HepG2 (cell line): Measurements from ENCODE around the gene SNUPN. TPM values are rescaled to one million over a fixed set of nuclear protein-coding genes. Genes with fewer than 3 reads are reported as not detected.

Experiments used
- ARHGAP35 ChIP-seq: sonication (generic); formaldehyde crosslinking; IDR thresholded peaks from 2 replicates; pipeline ENCODE4 v1.9.0; 2022; ENCODE audit warnings: mild to moderate bottlenecking, inconsistent platforms, moderate library complexity, missing genetic modification reagents, borderline replicate concordance
- ATF5 ChIP-seq: sonication (generic); formaldehyde crosslinking; IDR thresholded peaks from 2 replicates; pipeline ENCODE4 v1.4.0; 2020; ENCODE audit warnings: mild to moderate bottlenecking, low read depth, missing genetic modification reagents
- DMAP1 ChIP-seq: IDR thresholded peaks from 2 replicates; pipeline ENCODE4 v1.6.1; 2016
- ELF3 ChIP-seq: IDR thresholded peaks from 2 replicates; pipeline ENCODE4 v1.6.1; 2016; ENCODE audit warnings: missing genetic modification reagents, missing compliant biosample characterization
- ELF4 ChIP-seq: sonication (generic); formaldehyde crosslinking; IDR thresholded peaks from 2 replicates; pipeline ENCODE4 v1.5.0; 2020; ENCODE audit warnings: missing genetic modification reagents, mild to moderate bottlenecking, moderate library complexity, borderline replicate concordance
- HES4 ChIP-seq: sonication (generic); formaldehyde crosslinking; IDR thresholded peaks from 2 replicates; pipeline ENCODE4 v1.9.0; 2021; ENCODE audit warnings: mild to moderate bottlenecking, missing genetic modification reagents, borderline replicate concordance
- JDP2 ChIP-seq: sonication (generic); formaldehyde crosslinking; IDR thresholded peaks from 2 replicates; pipeline ENCODE4 v1.8.1; 2022; ENCODE audit warnings: missing genetic modification reagents, borderline replicate concordance
- KAT2B ChIP-seq: fragments of 150-350 bp; IDR thresholded peaks from 2 replicates; pipeline ENCODE4 v1.6.1; 2014; ENCODE audit warnings: low read depth, low read length, borderline replicate concordance
- LCORL ChIP-seq, 2 experiments: fragments of 450-650 bp in 1 of 2; sonication (generic) in 1 of 2; formaldehyde crosslinking in 1 of 2; IDR thresholded peaks; 2 replicates each; pipeline versions ENCODE4 v1.5.0 to v1.6.1; 2017 to 2020; ENCODE audit warnings: antibody characterized with exemption in 1 of 2, missing genetic modification reagents in 1 of 2
- MXI1 ChIP-seq: IDR thresholded peaks from 3 replicates; pipeline ENCODE4 v1.6.1; 2012; ENCODE audit warnings: low read depth, low read length, inconsistent platforms, borderline replicate concordance
- PAF1 ChIP-seq: IDR thresholded peaks from 2 replicates; pipeline ENCODE4 v1.6.1; 2016; ENCODE audit warnings: missing genetic modification reagents, missing compliant biosample characterization
- PBX2 ChIP-seq: IDR thresholded peaks from 2 replicates; pipeline ENCODE4 v1.6.1; 2016; ENCODE audit warnings: control low read depth
- SRY ChIP-seq: sonication (generic); formaldehyde crosslinking; IDR thresholded peaks from 2 replicates; pipeline ENCODE4 v1.8.0; 2022; ENCODE audit warnings: mild to moderate bottlenecking, missing genetic modification reagents
- TFE3 ChIP-seq: IDR thresholded peaks from 2 replicates; pipeline ENCODE4 v1.6.1; 2016
- TMF1 ChIP-seq: sonication (generic); formaldehyde crosslinking; IDR thresholded peaks from 2 replicates; pipeline ENCODE4 v1.8.1; 2022; ENCODE audit warnings: low read depth, missing genetic modification reagents
- ZBTB2 ChIP-seq: sonication (generic); formaldehyde crosslinking; IDR thresholded peaks from 2 replicates; pipeline ENCODE4 v1.8.0; 2022; ENCODE audit warnings: low read depth, missing genetic modification reagents
- ZGPAT ChIP-seq: IDR thresholded peaks from 2 replicates; pipeline ENCODE4 v1.6.1; 2016; ENCODE audit warnings: mild to moderate bottlenecking
- ZNF34 ChIP-seq: sonication (generic); formaldehyde crosslinking; IDR thresholded peaks from 2 replicates; pipeline ENCODE4 v1.4.0; 2020; ENCODE audit warnings: mild to moderate bottlenecking, missing genetic modification reagents, borderline replicate concordance
- ZNF747 ChIP-seq: sonication (generic); formaldehyde crosslinking; IDR thresholded peaks from 2 replicates; pipeline ENCODE4 v1.8.1; 2023; ENCODE audit warnings: missing genetic modification reagents, mild to moderate bottlenecking, borderline replicate concordance
- ZNF770 ChIP-seq: sonication (generic); formaldehyde crosslinking; IDR thresholded peaks from 2 replicates; pipeline ENCODE4 v1.5.0; 2020; ENCODE audit warnings: mild to moderate bottlenecking, missing genetic modification reagents
- polyA plus RNA-seq, 8 experiments: library from polyadenylated mRNA; depleted of rRNA in 3 of 8; stranded (reverse) in 7 of 8; unstranded in 1 of 8; fragments of >200 nt; fragmentation: Illumina TruSeq in 4 of 8; extraction: Trizol in 4 of 8; gene quantifications; 2 replicates each; pipeline versions ENCODE4 v1.2.1 to v1.2.3, GENCODE V29; 2011 to 2016; ENCODE audit warnings: low read depth in 4 of 8, missing spikeins in 1 of 8, mixed read lengths in 1 of 8; ENCODE audit not compliant: insufficient read depth in 1 of 8
- total RNA-seq, 5 experiments: library from RNA; depleted of rRNA; stranded (reverse); fragments of >200 nt; fragmentation: Illumina TruSeq; extraction: Trizol; gene quantifications; 2 replicates each; pipeline ENCODE4 v1.2.3, GENCODE V29; 2016; ENCODE audit warnings: low read depth in 1 of 5

The SNUPN gene
- total and polyA plus RNA-seq, 2 of the 13 experiments (the other 11 are each of a cell fraction or from before 2014, with no cell fraction given), result 9.0 to 16.4 TPM

- TF ChIP-seq ZNF747 (CRISPR knock-in tag) (no peak), MXI1 (no peak), TFE3 (CRISPR knock-in tag) (no peak), TMF1 (no peak), PBX2 (CRISPR knock-in tag) (no peak), ELF4 (CRISPR knock-in tag) (no peak), KAT2B (no peak), ZGPAT (CRISPR knock-in tag) (peak; percentile 40; the same call in 1 of the 2 replicates), ZNF34 (CRISPR knock-in tag) (no peak), ELF3 (CRISPR knock-in tag) (no peak), PAF1 (CRISPR knock-in tag) (no peak), ZBTB2 (CRISPR knock-in tag) (no peak), LCORL (IDR thresholded peaks at IDR 0.05) (no peak), LCORL (CRISPR knock-in tag; IDR thresholded peaks at IDR 0.05) (no peak), HES4 (CRISPR knock-in tag) (no peak), ARHGAP35 (no peak), SRY (CRISPR knock-in tag) (no peak), JDP2 (CRISPR knock-in tag) (no peak), ATF5 (CRISPR knock-in tag) (no peak), ZNF770 (peak; percentile 31; the same call in 1 of the 2 replicates), DMAP1 (CRISPR knock-in tag) (peak; percentile 63; the same call in 1 of the 2 replicates)
Measured at GRCh38 chr15:75578948-75579920, 46.3 kb downstream of the SNUPN start, which contains the start of gene PTPN9 (continued).
